GM21423 (cell line): ENCODE results near the gene SUOX.
"Not testable (repeated sequence)": the region's sequence is repeated elsewhere in the genome, so short reads cannot be mapped to it uniquely, and the experiment has no call there.

Source experiments
- ATAC-seq: cut with Tn5 transposase; IDR thresholded peaks from one replicate; pipeline ENCODE4 v1.9.1; 2021; ENCODE audit warnings: mild to moderate bottlenecking, moderate library complexity; ENCODE audit not compliant: unreplicated experiment

The SUOX gene

GRCh38 chr12:55982319-55982936 is 14.6 kb upstream of the SUOX start:
- ATAC-seq: peak; percentile 83

DNA sequence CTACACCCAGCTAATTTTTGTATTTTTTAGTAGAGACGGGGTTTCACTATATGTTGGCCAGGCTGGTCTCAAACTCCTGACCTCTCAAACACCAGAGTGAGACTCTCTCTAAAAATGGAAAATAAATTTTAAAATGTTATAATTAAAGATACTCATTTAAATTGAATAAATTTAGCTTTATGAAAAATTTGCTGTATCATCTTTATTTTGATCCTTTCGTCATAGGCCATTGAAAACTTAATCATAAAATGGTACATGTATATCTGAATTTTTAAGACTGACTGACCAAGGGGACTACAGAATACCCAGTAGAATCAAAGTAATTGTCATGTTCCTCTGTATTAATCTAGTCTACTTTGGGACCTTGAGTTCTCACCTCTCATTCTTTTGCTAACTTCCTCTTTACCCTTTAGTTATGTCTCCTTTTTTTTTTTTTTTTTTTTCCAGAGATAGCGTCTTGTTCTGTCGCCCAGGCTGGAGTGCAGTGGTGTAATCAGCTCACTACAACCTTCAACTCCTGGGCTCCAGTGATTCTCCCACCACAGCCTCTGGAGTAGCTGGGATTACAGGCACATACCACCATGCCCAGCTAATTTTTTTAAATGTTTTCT is 13.7 kb upstream of the SUOX start:
- ATAC-seq: no peak

DNA sequence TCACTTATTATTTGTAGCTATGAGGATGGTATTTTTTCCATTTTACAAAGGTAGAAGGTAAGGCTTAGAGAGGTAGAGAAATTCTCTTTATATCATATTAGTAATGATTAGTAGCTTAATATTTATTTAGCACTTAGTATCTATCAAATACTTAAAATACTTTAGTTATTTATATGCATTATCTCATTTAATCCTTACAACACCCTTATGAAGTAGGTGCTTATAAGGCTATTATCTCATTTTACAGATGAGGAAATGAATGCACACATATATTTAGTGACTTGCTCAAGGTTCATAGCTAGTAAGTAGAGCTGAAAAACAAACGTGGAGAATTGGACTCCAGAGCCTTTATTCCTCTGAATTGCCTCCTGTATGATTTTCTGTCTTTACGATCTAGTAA is 12.2 kb upstream of the SUOX start:
- ATAC-seq: no peak

DNA sequence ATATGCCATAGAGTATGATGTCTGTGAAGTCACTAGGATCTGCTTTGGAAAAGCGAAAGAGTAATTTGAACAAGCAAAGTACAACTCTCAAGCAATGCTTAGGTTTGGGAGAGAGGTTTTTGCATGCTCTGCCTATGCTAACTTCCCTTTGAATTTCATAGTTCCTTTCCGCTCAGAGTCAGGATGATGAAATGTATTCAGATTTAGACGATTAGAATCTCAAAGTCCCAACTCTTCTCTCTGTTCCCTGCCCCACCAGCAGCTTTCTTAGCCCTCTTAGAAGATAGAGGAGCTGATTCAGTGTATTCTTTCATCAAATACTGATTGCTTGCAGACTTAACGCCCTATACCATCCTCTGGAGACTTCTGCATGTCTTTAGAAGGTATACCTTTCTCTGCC is 11.7 kb upstream of the SUOX start:
- no peak for ATAC-seq

DNA sequence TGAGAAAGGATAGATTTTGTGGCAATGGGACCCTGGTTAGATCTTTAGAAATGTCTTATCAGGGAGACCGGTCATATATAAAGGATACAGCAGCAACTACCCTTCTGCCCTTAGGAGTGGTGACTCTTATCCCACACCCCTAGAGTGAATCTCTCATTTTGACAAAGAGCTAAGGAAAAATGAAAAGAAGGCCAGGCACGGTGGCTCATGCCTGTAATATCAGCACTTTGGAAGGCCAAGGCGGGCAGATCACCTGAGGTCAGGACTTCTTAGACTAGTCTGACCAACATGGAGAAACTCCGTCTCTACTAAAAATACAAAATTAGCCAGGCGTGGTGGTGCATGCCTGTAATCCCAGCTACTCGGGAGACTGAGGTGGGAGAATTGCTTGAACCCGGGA is 11.1 kb upstream of the SUOX start:
- ATAC-seq: not testable (repeated sequence)

- no peak for ATAC-seq
These were observed 6.0 kb upstream of the SUOX start for GRCh38 chr12:55991110-55991509.

- ATAC-seq: no peak
These were observed 3.7 kb upstream of the SUOX start for GRCh38 chr12:55993230-55993853.

- no peak for ATAC-seq
These were observed 1.7 kb upstream of the SUOX start for GRCh38 chr12:55995366-55995765.

- ATAC-seq: no peak
These were observed 818 bp upstream of the SUOX start for GRCh38 chr12:55996201-55996714.

DNA sequence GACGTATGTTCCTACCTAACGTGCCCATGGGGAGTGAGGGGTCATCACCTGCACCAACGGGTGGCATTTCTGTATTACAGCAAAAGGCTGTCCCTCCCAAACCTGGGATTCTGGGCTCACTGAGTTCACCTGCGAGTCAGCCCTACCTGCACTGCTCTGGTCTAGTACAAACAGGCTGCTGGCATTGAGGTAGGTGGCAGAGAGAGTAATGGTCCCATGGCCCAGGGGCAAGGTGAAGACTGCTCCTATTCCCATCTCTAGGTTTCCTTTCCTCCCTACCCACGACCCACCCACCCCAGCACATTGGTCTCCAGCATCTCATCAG is 421 bp downstream of the SUOX start:
- no peak for ATAC-seq

DNA sequence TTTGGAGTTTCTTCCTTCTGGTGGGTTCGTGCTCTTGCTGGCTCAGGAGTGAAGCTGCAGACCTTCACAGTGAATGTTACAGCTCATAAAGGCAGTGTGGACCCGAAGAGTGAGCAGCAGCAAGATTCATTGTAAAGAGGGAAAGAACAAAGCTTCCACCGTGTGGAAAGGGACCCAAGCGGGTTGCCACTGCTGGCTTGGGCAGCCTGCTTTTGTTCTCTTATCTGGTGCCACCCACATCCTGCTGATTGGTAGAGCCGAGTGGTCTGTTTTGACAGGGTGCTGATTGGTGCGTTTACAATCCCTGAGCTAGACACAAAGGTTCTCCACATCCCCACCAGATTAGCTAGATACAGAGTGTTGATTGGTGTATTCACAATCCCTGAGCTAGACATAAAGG is 2.4 kb downstream of the SUOX start:
- not testable (repeated sequence) for ATAC-seq

GRCh38 chr12:55999999-56000540 is 3.0 kb downstream of the SUOX start:
- not testable (repeated sequence) for ATAC-seq

DNA sequence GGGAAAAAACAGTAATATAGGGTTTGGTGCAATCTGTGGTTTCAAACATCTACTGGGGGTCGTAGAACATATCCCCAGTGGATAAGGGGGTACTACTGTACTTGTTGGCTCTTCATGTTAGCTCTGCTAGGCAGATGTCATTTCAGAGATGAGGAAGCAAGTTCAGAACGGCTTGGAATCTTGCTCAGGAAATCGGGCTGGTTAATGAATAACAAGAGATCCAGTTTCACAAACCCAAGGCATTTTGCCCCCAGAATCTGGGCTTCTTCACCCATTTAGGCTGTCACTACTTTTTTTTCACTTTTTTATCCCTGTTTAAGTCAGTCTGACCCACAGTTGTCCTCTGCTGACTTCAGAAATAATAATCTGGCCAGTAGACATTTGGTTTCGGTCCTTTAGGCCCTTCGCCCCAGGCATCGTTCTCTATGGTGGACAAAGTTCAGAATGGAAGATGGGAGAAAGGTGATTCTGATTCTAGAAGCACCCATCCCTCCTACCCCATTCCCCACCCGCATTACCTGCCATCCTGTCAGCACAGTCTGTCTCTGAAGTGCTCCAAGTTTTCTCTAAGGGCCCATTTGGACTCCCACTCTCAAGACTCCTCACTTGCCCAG is 4.5 kb downstream of the SUOX start:
- no peak for ATAC-seq

- ATAC-seq: not testable (repeated sequence)
These were observed 6.3 kb downstream of the SUOX start for GRCh38 chr12:56003376-56003775.

GRCh38 chr12:56004211-56004610 is 7.1 kb downstream of the SUOX start:
- ATAC-seq: no peak

- ATAC-seq: peak; percentile 32
These were observed 10.8 kb downstream of the SUOX start for GRCh38 chr12:56007564-56008559.

DNA sequence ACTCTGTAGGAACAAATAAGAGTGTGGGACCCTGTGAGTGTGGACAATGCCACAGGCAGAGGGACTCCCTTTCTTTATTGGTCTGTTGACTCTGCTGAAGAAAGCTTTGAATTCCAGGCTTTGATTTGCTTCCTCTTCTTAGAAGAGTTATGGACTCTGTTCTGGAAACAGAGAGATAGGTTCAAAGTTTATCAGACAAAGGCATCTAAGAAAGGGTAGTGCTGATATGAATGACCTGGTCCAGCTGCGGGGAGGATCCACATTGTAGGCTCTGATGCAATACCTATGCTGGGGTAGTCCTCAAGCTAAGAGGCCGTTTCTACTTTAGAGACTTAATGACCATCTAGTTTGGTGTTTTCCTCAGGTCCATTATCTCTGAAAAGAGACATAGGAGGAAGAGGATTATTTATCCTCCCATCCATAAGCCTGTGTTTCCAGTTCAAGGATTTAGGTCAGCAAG is 13.1 kb downstream of the SUOX start:
- no peak for ATAC-seq

DNA sequence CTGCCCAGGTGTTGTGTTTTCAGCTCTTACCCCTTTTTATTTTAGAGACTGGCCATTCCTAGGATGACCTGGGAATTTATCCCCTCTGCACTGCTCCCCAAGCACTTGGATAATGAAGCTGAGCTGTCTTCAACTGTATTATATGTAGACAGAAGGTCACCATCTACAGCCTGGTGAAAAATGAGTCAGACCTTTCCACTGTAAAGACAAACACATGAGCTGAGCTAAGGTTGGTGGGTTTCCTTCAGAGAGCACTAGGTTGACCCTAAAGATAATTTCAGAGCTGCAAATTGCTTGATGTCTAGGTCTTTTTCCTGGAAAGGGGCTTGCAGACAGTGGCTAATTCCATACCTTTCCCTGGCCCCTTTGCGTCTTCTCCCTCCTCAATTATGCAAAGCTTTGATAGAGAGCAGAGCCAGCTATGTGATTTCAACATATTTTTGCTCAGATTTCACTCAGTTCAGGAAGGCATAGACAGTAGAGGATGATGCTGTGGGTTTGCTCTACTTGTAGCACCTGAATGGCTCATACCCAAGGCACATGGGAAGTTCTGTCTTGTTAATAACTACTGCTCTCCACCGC is 14.5 kb downstream of the SUOX start:
- no peak for ATAC-seq

- no peak for ATAC-seq
These were observed 16.4 kb downstream of the SUOX start for GRCh38 chr12:56013482-56013881.

GRCh38 chr12:56014205-56014604 is 17.1 kb downstream of the SUOX start:
- ATAC-seq: no peak
